CD4-positive, alpha-beta T cell (primary cell): Measurements from ENCODE around the gene IL10RB. TPM values are rescaled to one million over a fixed set of nuclear protein-coding genes. Genes with fewer than 3 reads are reported as not detected.

Experiments used
- ATAC-seq: fragments of 200-7000 bp; cut with Tn5 transposase; one replicate; pipeline ENCODE4 v1.10.0; 2022; ENCODE audit warnings: mild to moderate bottlenecking; ENCODE audit not compliant: poor library complexity
- CTCF ChIA-PET: fragments of 350-600 bp; sonication (Branson Sonifier 250); formaldehyde crosslinking; loops from one replicate; lab custom pipeline; 2021; ENCODE audit warnings: antibody characterized with exemption, inconsistent platforms; lab: Charles Lee
- POLR2A ChIA-PET: fragments of 350-600 bp; sonication (Branson Sonifier 250); formaldehyde crosslinking; loops from one replicate; lab custom pipeline; 2021; ENCODE audit warnings: antibody characterized with exemption, inconsistent platforms; lab: Charles Lee
- DNase-seq, 14 experiments: peaks; one replicate each; pipeline ENCODE4 v3.0.0-alpha.2; 2013 to 2020; ENCODE audit warnings: mixed read lengths in 2 of 14
- H3K27ac ChIP-seq, 2 donors: one replicate each; pipeline versions ENCODE4 v1.5.1 to v1.7.0; 2013; ENCODE audit warnings: low read length in 2 of 2, low read depth in 1 of 2, mild to moderate bottlenecking in 1 of 2
- H3K27me3 ChIP-seq, 2 experiments: 1 replicate in 1 of 2; 2 replicates in 1 of 2; pipeline versions ENCODE4 v1.6.1 to v1.7.0; 2013; ENCODE audit warnings: low read length in 2 of 2, control low read depth in 1 of 2, mild to moderate bottlenecking in 1 of 2, moderate library complexity in 1 of 2; ENCODE audit not compliant: insufficient read depth in 2 of 2, control insufficient read depth in 1 of 2
- H3K36me3 ChIP-seq: one replicate; pipeline ENCODE4 v1.6.1; 2013; ENCODE audit warnings: low read length, control low read depth; ENCODE audit not compliant: insufficient read depth
- H3K4me1 ChIP-seq: one replicate; pipeline ENCODE4 v1.6.1; 2013; ENCODE audit warnings: low read length, control low read depth; ENCODE audit not compliant: insufficient read depth
- H3K4me3 ChIP-seq: one replicate; pipeline ENCODE4 v1.5.1; 2013; ENCODE audit warnings: mild to moderate bottlenecking, low read length, moderate library complexity
- H3K9me3 ChIP-seq, 2 experiments: 1 replicate in 1 of 2; 2 replicates in 1 of 2; pipeline versions ENCODE4 v1.6.1 to v1.7.0; 2013; ENCODE audit warnings: low read length in 2 of 2, mild to moderate bottlenecking in 2 of 2, control low read depth in 1 of 2, moderate library complexity in 1 of 2; ENCODE audit not compliant: control insufficient read depth in 1 of 2, insufficient read depth in 1 of 2
- H3K27ac Mint-ChIP-seq: one replicate; pipeline ENCODE4 v1.8.0; 2020; ENCODE audit warnings: mixed read lengths
- H3K27me3 Mint-ChIP-seq: one replicate; pipeline ENCODE4 v1.8.0; 2021; ENCODE audit warnings: mixed read lengths
- H3K36me3 Mint-ChIP-seq: one replicate; pipeline ENCODE4 v1.8.0; 2021; ENCODE audit warnings: low read depth, mixed read lengths
- H3K4me1 Mint-ChIP-seq: one replicate; pipeline ENCODE4 v1.8.0; 2021; ENCODE audit warnings: low read depth, mixed read lengths
- H3K4me3 Mint-ChIP-seq: one replicate; pipeline ENCODE4 v1.8.0; 2020; ENCODE audit warnings: mild to moderate bottlenecking, mixed read lengths
- H3K9me3 Mint-ChIP-seq: one replicate; pipeline ENCODE4 v1.8.0; 2020; ENCODE audit warnings: mixed read lengths
- CTCF ChIP-seq: fragments of 200-600 bp; IDR thresholded peaks from one replicate; pipeline ENCODE4 v1.8.0; 2022; ENCODE audit warnings: antibody characterized with exemption, mild to moderate bottlenecking
- intact Hi-C, 2 experiments: fragments of 100-400 bp; cut with DNase I in 1 of 2; cut with micrococcal nuclease in 1 of 2; formaldehyde crosslinking; loops; one replicate each; pipeline versions ENCODE4 v1.15.1 to v1.9.0; 2023 to 2025; cut with DNase I, micrococcal nuclease
- total RNA-seq, 174 experiments: library from RNA in 2 of 174; stranded (reverse) in 2 of 174; gene quantifications; one replicate each; pipeline ENCODE4 v1.2.3 and lab custom pipeline; 2021 to 2026

The IL10RB gene
- total RNA-seq, 2 experiments from 2014 or later: 7.2 to 9.2 TPM

GRCh38 chr21:33299181-33299752 is 33.1 kb downstream of the IL10RB start:
- peak overlapping the region; percentile 86 for H3K27ac Mint-ChIP-seq
- peak in 13 of 14 experiments; percentile 9 to 76 (median 36) for DNase-seq
- no peaks in the 10 kb centered on the region for H3K9me3 ChIP-seq
- peak overlapping the region; percentile 6 for H3K4me3 ChIP-seq
- H3K4me3 Mint-ChIP-seq: peak overlapping the region; percentile 66
- H3K9me3 Mint-ChIP-seq: peaks cover 2% of the 10 kb centered on the region
- no peaks in the 10 kb centered on the region for H3K27me3 ChIP-seq
- TF ChIP-seq CTCF: no peak
- ChIA-PET POLR2A (interaction anchor here (0.6 to 3.3 kb wide), 15 partner anchors 10 to 180 kb away, joined by 3 to 35 read pairs (median 3); partner anchors contain the start of genes IFNAR1, IFNAR2, IL10RB and TMEM50B), CTCF (interaction anchor here (1.0 to 1.3 kb wide), 2 partner anchors 12 to 62 kb away, joined by 3 read pairs; no protein-coding TSS in a partner anchor)
- H3K27ac ChIP-seq: peak overlapping the region; percentile 23 to 69
- intact Hi-C loops: loop anchor here in 1 of 2 experiments (10.0 kb wide), 1 partner anchor 64 kb away; no protein-coding TSS in a partner anchor
- H3K27me3 Mint-ChIP-seq: no peaks in the 10 kb centered on the region
- ATAC-seq: peak; percentile 97
- peaks cover 53% of the 10 kb centered on the region for H3K4me1 Mint-ChIP-seq
- H3K36me3 Mint-ChIP-seq: peaks cover 34% of the 10 kb centered on the region
- H3K4me1 ChIP-seq: peaks cover 39% of the 10 kb centered on the region
- H3K36me3 ChIP-seq: peaks cover 12% of the 10 kb centered on the region

DNA sequence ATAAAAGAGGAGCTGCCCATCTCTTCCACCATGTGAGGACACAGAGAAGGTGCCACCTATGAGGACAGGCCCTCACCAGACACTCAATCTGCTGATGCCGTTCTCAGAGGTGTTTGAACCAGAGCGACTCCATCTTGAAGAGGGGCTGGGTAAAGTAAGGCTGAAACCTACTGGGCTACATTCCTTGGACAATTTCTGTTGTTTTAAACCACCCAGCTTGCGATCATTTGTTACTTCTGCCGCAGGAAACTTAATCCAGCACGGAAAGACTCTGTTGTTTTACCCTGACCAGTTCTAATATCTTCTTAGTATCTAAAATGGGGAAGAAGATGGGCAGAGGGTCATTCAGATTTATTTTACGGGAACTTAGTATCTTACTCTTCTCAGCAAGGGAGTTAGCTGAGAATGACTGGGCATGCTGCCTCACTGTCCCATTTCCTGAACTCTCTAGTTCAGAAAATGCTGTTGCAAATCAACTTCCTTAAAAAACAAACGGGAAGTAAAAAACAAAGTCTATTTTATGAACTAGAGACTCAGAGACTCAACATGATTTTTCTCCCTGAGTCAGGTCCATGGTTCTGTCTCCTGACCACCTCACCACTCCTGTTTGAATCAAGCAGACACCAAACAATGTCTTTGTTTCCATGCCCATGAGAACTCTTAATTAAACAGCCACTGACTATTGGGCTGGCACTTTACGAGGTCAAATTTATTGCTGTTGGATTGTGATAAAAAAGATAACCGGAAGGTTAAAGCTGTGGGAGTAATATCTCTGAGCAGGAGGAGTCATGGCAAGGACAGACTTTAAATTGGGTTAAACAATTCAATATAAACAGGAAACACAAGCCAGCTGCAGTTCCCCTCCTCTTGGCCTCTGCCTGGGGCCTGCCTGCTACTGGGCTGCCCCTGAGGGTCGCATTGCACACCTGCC is 34.8 kb downstream of the IL10RB start:
- no peaks in the 10 kb centered on the region for H3K9me3 ChIP-seq
- H3K36me3 ChIP-seq: peaks cover 6% of the 10 kb centered on the region
- peak overlapping the region; percentile 86 for H3K27ac Mint-ChIP-seq
- H3K27me3 ChIP-seq: no peaks in the 10 kb centered on the region
- H3K4me1 Mint-ChIP-seq: peaks cover 57% of the 10 kb centered on the region
- peaks cover 2% of the 10 kb centered on the region for H3K9me3 Mint-ChIP-seq
- H3K4me3 ChIP-seq: no peak overlapping the region
- DNase-seq (peak in 3 of 14 experiments; percentile 20 to 61 (median 53)), ATAC-seq (no peak)
- peak overlapping the region; percentile 52 for H3K4me3 Mint-ChIP-seq
- intact Hi-C loops: no loop called here
- TF ChIP-seq CTCF: no peak
- H3K4me1 ChIP-seq: peaks cover 40% of the 10 kb centered on the region
- H3K36me3 Mint-ChIP-seq: peaks cover 25% of the 10 kb centered on the region
- no peaks in the 10 kb centered on the region for H3K27me3 Mint-ChIP-seq
- H3K27ac ChIP-seq: no peak overlapping the region
- POLR2A ChIA-PET: interaction anchor here (0.6 to 3.3 kb wide), 6 partner anchors 24 to 70 kb away, joined by 3 to 35 read pairs (median 11); partner anchors contain the start of genes IFNAR1 and IL10RB
- CTCF ChIA-PET: no interaction called here

- ChIA-PET POLR2A (interaction anchor here (1.3 to 2.5 kb wide), 3 partner anchors 23 to 60 kb away, joined by 3 to 12 read pairs (median 10); partner anchors contain the start of genes IFNAR1 and IL10RB), CTCF (no interaction called here)
- TF ChIP-seq CTCF: no peak
- H3K27ac ChIP-seq: no peak overlapping the region
- H3K4me1 Mint-ChIP-seq: peaks cover 57% of the 10 kb centered on the region
- peak overlapping the region; percentile 52 for H3K4me3 Mint-ChIP-seq
- H3K4me3 ChIP-seq: no peak overlapping the region
- intact Hi-C loops: no loop called here
- no peak for DNase-seq
- peak overlapping the region; percentile 86 for H3K27ac Mint-ChIP-seq
- no peak for ATAC-seq
- H3K9me3 ChIP-seq: no peaks in the 10 kb centered on the region
- peaks cover 19% of the 10 kb centered on the region for H3K36me3 Mint-ChIP-seq
- peaks cover 2% of the 10 kb centered on the region for H3K9me3 Mint-ChIP-seq
- H3K27me3 Mint-ChIP-seq: no peaks in the 10 kb centered on the region
- H3K4me1 ChIP-seq: peaks cover 40% of the 10 kb centered on the region
- H3K27me3 ChIP-seq: no peaks in the 10 kb centered on the region
- no peaks in the 10 kb centered on the region for H3K36me3 ChIP-seq
Observed at GRCh38 chr21:33301632-33302002, 35.5 kb downstream of the IL10RB start.
